SK-N-SH (cell line): ENCODE measurements around the gene PCNX1. TPM values are rescaled to one million over a fixed set of nuclear protein-coding genes. Genes with fewer than 3 reads are reported as not detected.

Source experiments
- CTCF ChIA-PET: fragments of 300-600, 350-600 bp; formaldehyde crosslinking; extraction: SDS; loops from one replicate; lab custom pipeline; 2021; lab: Yijun Ruan, JAX
- POLR2A ChIA-PET: fragments of 350-600 bp; sonication (Branson Sonifier 250); formaldehyde crosslinking; extraction: SDS; loops from one replicate; lab custom pipeline; 2020; ENCODE audit warnings: antibody characterized with exemption, inconsistent platforms; lab: Yijun Ruan, JAX
- DNase-seq: peaks from one replicate; pipeline ENCODE4 v3.0.0; 2012
- H2AFZ ChIP-seq: fragments of 200-600 bp; sonication (generic); 2 replicates; pipeline ENCODE4 v1.8.1; 2016; ENCODE audit warnings: antibody characterized with exemption, mild to moderate bottlenecking, low read depth
- H3F3A ChIP-seq: fragments of 200-600 bp; sonication (generic); replicated peaks from 2 replicates; pipeline ENCODE3; 2016; ENCODE audit warnings: antibody characterized with exemption, mild to moderate bottlenecking; ENCODE audit not compliant: insufficient read depth
- H3K27ac ChIP-seq, 2 experiments: fragments of 200-500 bp in 1 of 2; fragments of 200-600 bp in 1 of 2; sonication (Bioruptor generic) in 1 of 2; sonication (generic), shearing (Covaris generic) in 1 of 2; 2 replicates each; pipeline versions ENCODE4 v1.5.1 to v1.6.1; 2014 to 2016; ENCODE audit warnings: low read depth in 2 of 2, inconsistent platforms in 1 of 2, low read length in 1 of 2, mild to moderate bottlenecking in 1 of 2, mixed read lengths in 1 of 2
- H3K27me3 ChIP-seq: fragments of 200-600 bp; sonication (generic), shearing (Covaris generic); 2 replicates; pipeline ENCODE4 v1.6.1; 2016; ENCODE audit warnings: mixed run types; ENCODE audit not compliant: insufficient read depth
- H3K36me3 ChIP-seq, 2 experiments: fragments of 200-500 bp in 1 of 2; fragments of 200-600 bp in 1 of 2; sonication (Bioruptor generic) in 1 of 2; sonication (generic) in 1 of 2; replicated peaks in 1 of 2; 2 replicates each; pipeline versions ENCODE3 to v1.5.1; 2014 to 2016; ENCODE audit warnings: low read length in 1 of 2, mild to moderate bottlenecking in 1 of 2; ENCODE audit not compliant: insufficient read depth in 2 of 2, control insufficient read depth in 1 of 2
- H3K4me1 ChIP-seq, 2 experiments: fragments of 200-500 bp in 1 of 2; fragments of 200-600 bp in 1 of 2; sonication (Bioruptor generic) in 1 of 2; sonication (generic), shearing (Covaris generic) in 1 of 2; 2 replicates each; pipeline versions ENCODE4 v1.5.1 to v1.6.1; 2014 to 2016; ENCODE audit warnings: low read depth in 1 of 2, low read length in 1 of 2, mixed run types in 1 of 2; ENCODE audit not compliant: insufficient read depth in 2 of 2, control insufficient read depth in 1 of 2
- H3K4me2 ChIP-seq: fragments of 200-600 bp; sonication (generic), shearing (Covaris generic); 2 replicates; pipeline ENCODE4 v1.6.1; 2017; ENCODE audit warnings: mixed run types
- H3K4me3 ChIP-seq, 2 experiments: fragments of 200-500 bp in 1 of 2; fragments of 200-600 bp in 1 of 2; sonication (Bioruptor generic) in 1 of 2; sonication (generic), shearing (Covaris generic) in 1 of 2; 2 replicates each; pipeline versions ENCODE4 v1.5.1 to v1.8.1; 2014 to 2016; ENCODE audit warnings: low read depth in 2 of 2, inconsistent platforms in 1 of 2, low read length in 1 of 2, mild to moderate bottlenecking in 1 of 2, mixed read lengths in 1 of 2, moderate library complexity in 1 of 2
- H3K79me2 ChIP-seq: fragments of 200-600 bp; sonication (generic); 2 replicates; pipeline ENCODE4 v1.8.1; 2017; ENCODE audit warnings: mild to moderate bottlenecking; ENCODE audit not compliant: insufficient read depth
- H3K9ac ChIP-seq: fragments of 200-600 bp; sonication (generic); 2 replicates; pipeline ENCODE4 v1.6.1; 2017; ENCODE audit warnings: mixed run types
- H3K9me2 ChIP-seq: fragments of 200-600 bp; sonication (generic); 2 replicates; pipeline ENCODE4 v1.6.1; 2017; ENCODE audit warnings: mixed run types
- H3K9me3 ChIP-seq: fragments of 200-600 bp; sonication (generic); 2 replicates; pipeline ENCODE4 v1.6.1; 2017; ENCODE audit warnings: mixed run types, mild to moderate bottlenecking, moderate library complexity
- H4K20me1 ChIP-seq: fragments of 200-600 bp; sonication (generic); 2 replicates; pipeline ENCODE4 v1.6.1; 2017; ENCODE audit warnings: mild to moderate bottlenecking, mixed run types; ENCODE audit not compliant: insufficient read depth
- CHD2 ChIP-seq: fragments of 150-350 bp; IDR thresholded peaks from 2 replicates; pipeline ENCODE4 v1.6.1; 2018; ENCODE audit warnings: low read length; ENCODE audit not compliant: partially characterized antibody
- ELF1 ChIP-seq: IDR thresholded peaks from 2 replicates; pipeline ENCODE4 v1.4.0; 2012
- EP300 ChIP-seq, 2 experiments: IDR thresholded peaks; 2 replicates each; pipeline versions ENCODE4 v1.4.0 to v1.6.1; 2012; ENCODE audit warnings: borderline replicate concordance in 1 of 2, low read depth in 1 of 2, low read length in 1 of 2
- EZH2phosphoT487 ChIP-seq: fragments of 200-600 bp; sonication (generic); IDR thresholded peaks from 2 replicates; pipeline ENCODE4 v1.6.1; 2017; ENCODE audit warnings: low read depth, mixed run types, mild to moderate bottlenecking, antibody characterized with exemption, moderate library complexity, borderline replicate concordance
- FOSL2 ChIP-seq: IDR thresholded peaks from 2 replicates; pipeline ENCODE4 v1.4.0; 2012; ENCODE audit warnings: low read depth, mild to moderate bottlenecking, moderate library complexity, borderline replicate concordance
- FOXM1 ChIP-seq: IDR thresholded peaks from 2 replicates; pipeline ENCODE4 v1.4.0; 2012; ENCODE audit warnings: low read depth, mild to moderate bottlenecking
- GATA2 ChIP-seq: sonication (generic); formaldehyde crosslinking; IDR thresholded peaks from 2 replicates; pipeline ENCODE4 v1.5.0; 2020; ENCODE audit warnings: mild to moderate bottlenecking, missing genetic modification reagents
- MEF2A ChIP-seq: IDR thresholded peaks from 2 replicates; pipeline ENCODE4 v1.4.0; 2012; ENCODE audit warnings: low read depth, borderline replicate concordance
- NFIC ChIP-seq: IDR thresholded peaks from 2 replicates; pipeline ENCODE4 v1.4.0; 2012; ENCODE audit warnings: borderline replicate concordance
- POLR2AphosphoS5 ChIP-seq: IDR thresholded peaks from 2 replicates; pipeline ENCODE4 v1.6.1; 2012; ENCODE audit warnings: low read depth, low read length
- RCOR1 ChIP-seq: fragments of 150-350 bp; IDR thresholded peaks from 2 replicates; pipeline ENCODE4 v1.6.1; 2017; ENCODE audit warnings: antibody characterized with exemption, low read length
- SIN3A ChIP-seq: IDR thresholded peaks from 2 replicates; pipeline ENCODE4 v1.6.1; 2012; ENCODE audit warnings: low read depth, mild to moderate bottlenecking, low read length, moderate library complexity, borderline replicate concordance
- SMC3 ChIP-seq: IDR thresholded peaks from 2 replicates; pipeline ENCODE4 v1.6.1; 2012; ENCODE audit warnings: low read depth, low read length, improper control_type of control experiment
- TAF1 ChIP-seq: IDR thresholded peaks from 2 replicates; pipeline ENCODE4 v1.6.1; 2012; ENCODE audit warnings: low read depth, mild to moderate bottlenecking, low read length, moderate library complexity, borderline replicate concordance
- TCF12 ChIP-seq: IDR thresholded peaks from 2 replicates; pipeline ENCODE4 v1.4.0; 2012
- YY1 ChIP-seq: IDR thresholded peaks from 2 replicates; pipeline ENCODE4 v1.4.0; 2012; ENCODE audit warnings: low read depth, mild to moderate bottlenecking
- WGBS: methylation state at CpG from one replicate; pipeline ENCODE4 v1.1.6; 2017; ENCODE audit warnings: low lambda C conversion rate; 5-methylcytosine and 5-hydroxymethylcytosine counted together
- polyA plus RNA-seq, 3 experiments: library from polyadenylated mRNA; depleted of rRNA; stranded (reverse); fragments of >200 nt; gene quantifications; 2 replicates each; pipeline ENCODE4 v1.2.3, GENCODE V29; 2012
- TF ChIP-seq, protein P1 (sequence below): IDR thresholded peaks from 2 replicates; pipeline ENCODE4; 2012
- TF ChIP-seq, protein P2 (sequence below): fragments of 200-600 bp; sonication (generic); IDR thresholded peaks from 2 replicates; pipeline ENCODE4 v1.6.1; 2017; ENCODE audit warnings: antibody characterized with exemption, mild to moderate bottlenecking, moderate library complexity
- TF ChIP-seq, protein P3 (sequence below): fragments of 150-350 bp; IDR thresholded peaks from 2 replicates; pipeline ENCODE4 v1.6.1; 2016; ENCODE audit warnings: mild to moderate bottlenecking, low read depth, low read length

Gene PCNX1
- polyA plus RNA-seq, 1 of the 3 experiments (the other 2 are of a cell fraction) = 9.4 TPM

DNA sequence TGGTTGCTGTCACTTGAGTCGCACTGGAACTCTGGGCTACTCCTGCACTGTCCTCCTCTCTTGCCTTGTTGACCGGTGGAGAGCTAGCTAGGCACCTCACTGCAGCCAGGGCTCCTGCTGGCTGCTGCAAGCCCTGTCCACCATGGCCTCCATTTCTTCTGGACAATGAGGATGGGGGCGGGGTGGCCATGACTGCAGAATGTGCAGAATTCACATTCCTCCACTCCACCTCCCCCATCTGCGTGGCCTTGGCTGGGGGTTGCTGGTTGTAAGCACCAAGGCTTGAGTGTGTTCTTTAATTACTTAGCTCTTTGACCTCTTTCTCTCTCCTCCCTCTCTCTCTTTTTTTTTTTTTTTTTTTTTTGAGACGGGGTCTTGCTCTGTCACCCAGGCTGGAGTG is 248.5 kb downstream of the PCNX1 start:
- no peaks in the 10 kb centered on the region for H3K36me3 ChIP-seq
- H3K4me1 ChIP-seq = no peaks in the 10 kb centered on the region
- no peaks in the 10 kb centered on the region for H3K27me3 ChIP-seq
- WGBS = 89% methylated on average over 4 of the region's 5 CpGs
- POLR2A ChIA-PET = no interaction called here
- H3K4me3 ChIP-seq = no peak overlapping the region
- no peak overlapping the region for H3K27ac ChIP-seq
- TF ChIP-seq EP300 (IDR thresholded peaks at IDR 0.05; ENCODE audit: borderline replicate concordance in 1 of 2, low read depth in 1 of 2, low read length in 1 of 2) = no peak
- TF ChIP-seq, protein P1, sequence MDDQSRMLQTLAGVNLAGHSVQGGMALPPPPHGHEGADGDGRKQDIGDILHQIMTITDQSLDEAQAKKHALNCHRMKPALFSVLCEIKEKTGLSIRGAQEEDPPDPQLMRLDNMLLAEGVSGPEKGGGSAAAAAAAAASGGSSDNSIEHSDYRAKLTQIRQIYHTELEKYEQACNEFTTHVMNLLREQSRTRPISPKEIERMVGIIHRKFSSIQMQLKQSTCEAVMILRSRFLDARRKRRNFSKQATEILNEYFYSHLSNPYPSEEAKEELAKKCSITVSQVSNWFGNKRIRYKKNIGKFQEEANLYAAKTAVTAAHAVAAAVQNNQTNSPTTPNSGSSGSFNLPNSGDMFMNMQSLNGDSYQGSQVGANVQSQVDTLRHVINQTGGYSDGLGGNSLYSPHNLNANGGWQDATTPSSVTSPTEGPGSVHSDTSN = no peak
- no peak for TF ChIP-seq SMC3
- TF ChIP-seq ELF1 = no peak
- no peak for TF ChIP-seq SIN3A
- TF ChIP-seq TCF12 = no peak
- no peak for TF ChIP-seq FOXM1
- no peak for TF ChIP-seq FOSL2
- no peak for TF ChIP-seq MEF2A
- no peak for TF ChIP-seq POLR2AphosphoS5
- no peak for TF ChIP-seq EZH2phosphoT487
- TF ChIP-seq, protein P2, sequence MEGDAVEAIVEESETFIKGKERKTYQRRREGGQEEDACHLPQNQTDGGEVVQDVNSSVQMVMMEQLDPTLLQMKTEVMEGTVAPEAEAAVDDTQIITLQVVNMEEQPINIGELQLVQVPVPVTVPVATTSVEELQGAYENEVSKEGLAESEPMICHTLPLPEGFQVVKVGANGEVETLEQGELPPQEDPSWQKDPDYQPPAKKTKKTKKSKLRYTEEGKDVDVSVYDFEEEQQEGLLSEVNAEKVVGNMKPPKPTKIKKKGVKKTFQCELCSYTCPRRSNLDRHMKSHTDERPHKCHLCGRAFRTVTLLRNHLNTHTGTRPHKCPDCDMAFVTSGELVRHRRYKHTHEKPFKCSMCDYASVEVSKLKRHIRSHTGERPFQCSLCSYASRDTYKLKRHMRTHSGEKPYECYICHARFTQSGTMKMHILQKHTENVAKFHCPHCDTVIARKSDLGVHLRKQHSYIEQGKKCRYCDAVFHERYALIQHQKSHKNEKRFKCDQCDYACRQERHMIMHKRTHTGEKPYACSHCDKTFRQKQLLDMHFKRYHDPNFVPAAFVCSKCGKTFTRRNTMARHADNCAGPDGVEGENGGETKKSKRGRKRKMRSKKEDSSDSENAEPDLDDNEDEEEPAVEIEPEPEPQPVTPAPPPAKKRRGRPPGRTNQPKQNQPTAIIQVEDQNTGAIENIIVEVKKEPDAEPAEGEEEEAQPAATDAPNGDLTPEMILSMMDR = no peak
- TF ChIP-seq RCOR1 = no peak
- TF ChIP-seq TAF1 = no peak
- TF ChIP-seq GATA2 (CRISPR knock-in tag) = no peak
- TF ChIP-seq YY1 = no peak
- no peak for TF ChIP-seq CHD2
- TF ChIP-seq NFIC = no peak
- TF ChIP-seq, protein P3, sequence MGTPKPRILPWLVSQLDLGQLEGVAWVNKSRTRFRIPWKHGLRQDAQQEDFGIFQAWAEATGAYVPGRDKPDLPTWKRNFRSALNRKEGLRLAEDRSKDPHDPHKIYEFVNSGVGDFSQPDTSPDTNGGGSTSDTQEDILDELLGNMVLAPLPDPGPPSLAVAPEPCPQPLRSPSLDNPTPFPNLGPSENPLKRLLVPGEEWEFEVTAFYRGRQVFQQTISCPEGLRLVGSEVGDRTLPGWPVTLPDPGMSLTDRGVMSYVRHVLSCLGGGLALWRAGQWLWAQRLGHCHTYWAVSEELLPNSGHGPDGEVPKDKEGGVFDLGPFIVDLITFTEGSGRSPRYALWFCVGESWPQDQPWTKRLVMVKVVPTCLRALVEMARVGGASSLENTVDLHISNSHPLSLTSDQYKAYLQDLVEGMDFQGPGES = no peak
- TF ChIP-seq, all 33 proteins: peak for 0
- Histone ChIP-seq H3K9ac (no peak overlapping the region), H4K20me1 (no peaks in the 10 kb centered on the region), H3F3A (no peaks in the 10 kb centered on the region), H3K9me3 (no peaks in the 10 kb centered on the region), H3K79me2 (no peaks in the 10 kb centered on the region), H2AFZ (no peak overlapping the region), H3K4me2 (no peak overlapping the region), H3K9me2 (no peaks in the 10 kb centered on the region)
- DNase-seq = no peak
- CTCF ChIA-PET = no interaction called here
